NCI-H1105 (cell line): ENCODE results near the gene OR13C4.
"Not testable (repeated sequence)": the region's sequence is repeated elsewhere in the genome, so short reads cannot be mapped to it uniquely, and the experiment has no call there.

Experiments
- DNase-seq: peaks from one replicate; lab custom pipeline; 2025; lab: John Stamatoyannopoulos, UW

The OR13C4 gene

DNA sequence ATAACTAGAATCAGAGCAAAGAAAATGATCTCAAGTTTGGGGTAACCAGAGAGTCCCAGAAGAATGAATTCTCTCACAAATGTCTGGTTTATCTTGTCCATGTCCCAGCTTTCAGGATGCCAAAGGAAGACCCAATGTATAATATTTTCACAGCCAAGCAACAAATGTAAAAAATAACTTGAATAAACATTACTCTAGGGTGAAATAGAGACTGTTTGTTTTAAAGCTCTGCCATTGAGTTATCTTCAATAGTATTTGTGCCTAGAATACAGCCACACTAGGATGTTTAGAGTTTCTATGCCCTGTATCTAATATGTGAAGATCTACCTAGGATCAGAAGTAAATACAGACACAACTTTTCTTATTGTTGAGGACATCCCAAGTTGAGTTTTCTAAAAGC lies at the start of gene OR13C4:
OR13C4 (minus strand) TSS at position 101 of the 400 bp plus-strand sequence; CDS start at position 101, 0 bp downstream.
- DNase-seq = no peak

GRCh38 chr9:104575456-104575855 lies 48.4 kb upstream of the OR13C4 start:
- no peak for DNase-seq

- no peak for DNase-seq
Measured at GRCh38 chr9:104572612-104573011, 45.6 kb upstream of the OR13C4 start.

DNA sequence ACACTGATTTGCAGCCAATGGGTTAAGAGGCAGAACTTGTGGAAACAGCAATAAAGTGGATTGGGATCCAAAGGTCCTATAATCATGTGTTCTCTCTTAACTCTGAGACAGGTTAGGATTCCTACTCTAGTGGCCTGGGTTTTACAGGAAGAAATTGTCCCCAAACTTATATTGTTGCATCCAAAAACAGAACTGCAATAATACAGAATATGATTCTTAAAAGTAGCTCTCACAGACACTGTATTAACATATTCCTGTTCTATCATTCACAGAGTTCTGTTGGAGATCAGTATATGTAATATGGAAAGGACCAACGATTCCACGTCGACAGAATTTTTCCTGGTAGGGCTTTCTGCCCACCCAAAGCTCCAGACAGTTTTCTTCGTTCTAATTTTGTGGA lies 41.9 kb upstream of the OR13C4 start, which contains the start of gene OR13C8:
OR13C8 (plus strand) TSS at position 301 of the 400 bp plus-strand sequence; CDS start at position 301, 0 bp downstream.
- no peak for DNase-seq

DNA sequence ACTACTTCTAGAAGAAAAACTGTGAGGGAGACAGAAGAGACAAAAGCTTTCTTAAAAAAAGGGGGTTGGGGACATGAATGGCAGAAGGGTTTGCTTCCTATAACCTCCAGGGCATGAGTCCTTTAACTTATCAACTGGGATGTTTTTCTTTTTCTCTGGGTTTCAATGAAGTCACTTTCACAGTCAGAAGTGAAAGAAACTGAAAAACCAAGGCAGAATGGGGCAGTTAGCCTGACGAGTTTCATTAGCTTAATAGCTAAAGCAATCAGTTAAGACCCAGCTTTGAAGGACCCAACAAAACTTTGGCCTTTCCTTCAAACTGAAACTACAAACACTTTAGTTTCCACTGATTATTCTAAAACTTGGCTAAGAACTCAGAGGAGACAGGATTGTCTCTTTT lies 37.3 kb upstream of the OR13C4 start:
- no peak for DNase-seq

DNA sequence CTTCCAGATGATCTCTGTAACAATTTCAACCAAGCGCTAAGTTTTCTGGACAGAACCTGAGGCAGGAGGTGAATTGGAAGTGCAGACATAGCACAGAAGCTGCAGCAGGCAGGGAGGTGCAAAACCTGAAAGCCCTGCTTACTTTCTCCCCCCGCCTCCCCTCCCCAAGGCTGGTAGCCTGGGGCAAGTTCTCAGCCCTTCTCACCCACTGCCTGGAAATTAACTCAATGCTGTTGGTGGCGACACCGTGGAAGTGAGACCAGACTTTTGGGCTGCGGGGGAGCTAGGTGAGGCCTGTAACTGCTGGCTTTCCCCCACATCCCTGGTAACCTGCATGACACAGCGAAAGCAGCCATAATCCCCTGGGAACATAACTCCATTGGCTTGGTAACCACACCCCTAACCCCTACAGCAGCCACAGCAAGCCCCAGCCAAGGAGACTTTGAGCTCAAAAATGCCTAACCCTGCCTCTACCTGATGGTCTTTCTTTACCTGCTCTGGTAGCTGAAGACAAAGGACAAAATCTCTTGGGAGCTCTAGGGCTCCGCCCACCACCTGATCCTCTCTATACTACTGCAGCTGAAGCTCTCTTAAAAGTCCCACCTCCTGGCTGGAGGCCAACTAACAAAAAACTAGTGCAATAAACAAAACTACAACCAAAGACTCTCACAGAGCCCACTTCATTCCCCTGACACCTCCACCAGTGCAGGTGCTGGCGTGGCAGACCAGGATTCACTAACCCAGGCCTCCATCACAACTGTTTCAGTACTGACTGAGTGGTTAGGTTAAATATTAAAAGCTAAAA lies 30.0 kb upstream of the OR13C4 start:
- DNase-seq = no peak

DNA sequence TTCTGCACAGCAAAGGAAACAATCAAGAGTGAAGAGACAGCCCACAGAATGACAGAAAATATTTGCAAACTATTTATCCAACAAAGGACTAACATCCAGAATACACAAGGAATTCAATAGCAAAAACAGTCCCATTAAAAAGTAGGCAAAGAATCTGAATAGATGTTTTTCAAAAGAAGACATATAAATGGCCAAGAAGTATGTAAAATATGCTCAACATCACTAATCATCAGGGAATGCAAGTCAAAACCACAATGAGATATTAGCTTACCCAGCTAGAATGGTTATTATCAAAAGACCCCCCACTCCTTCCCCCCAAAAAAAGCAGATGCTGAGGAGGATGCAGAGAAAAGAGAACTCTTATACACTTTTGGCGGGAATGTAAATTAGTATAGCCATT lies 28.5 kb upstream of the OR13C4 start:
- no peak for DNase-seq

DNA sequence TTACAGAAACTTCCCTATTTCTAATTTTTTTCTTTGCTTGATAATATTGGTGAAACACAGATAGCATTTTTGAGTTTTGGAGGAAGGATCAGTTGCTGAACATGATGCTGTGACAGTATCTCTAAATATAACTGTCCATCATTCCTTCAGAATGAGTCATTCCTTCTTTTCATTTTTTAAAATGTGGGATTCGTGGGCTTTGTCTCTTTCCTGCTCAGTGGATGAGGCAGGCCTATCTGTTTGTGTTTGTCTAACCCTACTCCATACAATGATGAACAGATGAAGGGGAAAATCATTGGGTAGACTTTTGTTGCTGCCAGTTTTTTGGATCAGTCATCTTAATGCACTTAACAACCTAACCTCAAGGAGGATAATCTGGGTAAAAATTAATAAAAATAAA lies 26.3 kb upstream of the OR13C4 start:
- no peak for DNase-seq

- no peak for DNase-seq
Measured at GRCh38 chr9:104544644-104545043, 17.6 kb upstream of the OR13C4 start.

DNA sequence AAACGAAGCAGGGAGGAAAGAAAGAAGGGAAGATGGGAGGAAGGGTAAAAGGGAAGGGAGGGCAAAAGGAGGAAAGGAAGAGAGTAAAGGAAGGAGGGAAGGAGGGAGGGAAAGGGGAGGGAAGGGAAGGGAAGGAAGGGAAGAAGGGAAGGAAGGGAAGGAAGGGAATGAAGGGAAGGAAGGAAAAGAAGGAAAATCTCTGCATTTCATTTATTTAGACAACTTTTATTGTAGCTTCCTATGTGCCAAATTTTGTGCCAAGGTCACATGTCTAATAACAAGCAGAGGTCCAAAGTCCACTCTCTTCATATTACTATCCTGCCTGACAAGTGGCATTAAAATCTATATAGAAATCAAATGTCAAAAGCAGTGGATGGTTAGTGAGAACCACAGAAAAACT lies 12.3 kb upstream of the OR13C4 start:
- DNase-seq = no peak

- no peak for DNase-seq
Measured at GRCh38 chr9:104536756-104537155, 9.7 kb upstream of the OR13C4 start, which contains the start of gene OR13C3. Gene OR13C3, minus strand, starts transcription at chr9:104536856. Its CDS starts 133 bp downstream, at chr9:104536723.

DNA sequence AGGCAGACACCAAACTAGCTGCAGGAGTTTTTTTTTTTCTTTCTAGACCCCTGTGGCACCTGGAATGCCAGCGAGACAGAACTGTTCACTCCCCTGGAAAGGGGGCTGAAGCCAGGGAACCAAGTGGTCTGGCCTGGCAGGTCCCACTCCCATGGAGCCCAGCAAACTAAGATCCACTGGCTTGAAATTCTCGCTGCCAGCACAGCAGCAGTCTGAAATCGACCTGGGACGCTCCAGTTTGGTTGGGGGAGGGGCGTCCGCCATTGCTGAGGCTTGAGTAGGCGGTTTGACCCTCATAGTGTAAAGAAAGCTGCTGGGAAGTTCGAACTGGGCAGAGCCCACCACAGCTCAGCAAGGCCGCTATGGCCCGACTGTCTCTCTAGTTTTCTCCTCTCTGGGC lies 6.8 kb downstream of the OR13C4 start:
- not testable (repeated sequence) for DNase-seq

DNA sequence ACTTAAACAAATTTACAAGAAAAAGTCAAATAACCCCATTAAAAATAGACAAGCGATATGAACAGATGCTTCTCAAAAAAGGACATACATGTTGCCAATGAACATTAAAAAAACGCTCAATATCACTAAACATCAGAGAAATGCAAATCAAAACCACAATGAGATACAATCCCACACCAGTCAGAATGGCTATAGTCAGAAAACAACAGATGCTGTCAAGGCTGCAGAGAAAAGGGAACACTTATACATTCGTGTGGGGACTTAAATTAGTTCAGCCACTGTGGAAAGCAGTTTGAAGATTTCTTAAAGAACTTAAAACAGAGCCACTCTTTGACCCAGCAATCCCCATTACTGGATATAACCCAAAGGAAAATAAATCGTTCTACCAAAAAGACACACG lies 12.1 kb downstream of the OR13C4 start:
- no peak for DNase-seq

- no peak for DNase-seq
Measured at GRCh38 chr9:104506565-104506964, 20.4 kb downstream of the OR13C4 start.

DNA sequence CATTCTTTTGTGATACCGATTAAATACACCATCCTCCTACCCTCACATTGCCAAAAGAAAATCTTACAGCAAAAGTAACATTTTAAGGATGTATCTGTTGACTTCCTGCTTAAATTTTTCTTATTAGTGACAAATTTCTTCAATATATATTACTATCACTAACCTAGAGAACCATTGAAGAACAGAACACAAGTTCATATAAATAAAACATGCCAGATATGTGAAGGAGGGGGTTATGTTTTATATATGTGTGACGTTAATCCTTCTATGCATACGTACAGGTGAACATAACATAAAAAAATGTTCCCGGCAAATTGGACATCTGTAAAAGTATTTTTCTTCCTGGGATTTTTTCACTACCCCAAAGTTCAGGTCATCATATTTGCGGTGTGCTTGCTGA lies 23.0 kb downstream of the OR13C4 start, which contains the start of gene OR13F1:
OR13F1 (plus strand) TSS at position 301 of the 400 bp plus-strand sequence; CDS start at position 301, 0 bp downstream.
- DNase-seq = no peak

GRCh38 chr9:104503440-104503839 lies 23.6 kb downstream of the OR13C4 start:
- no peak for DNase-seq

GRCh38 chr9:104494808-104495207 lies 32.2 kb downstream of the OR13C4 start:
- no peak for DNase-seq

GRCh38 chr9:104485014-104485413 lies 42.0 kb downstream of the OR13C4 start:
- no peak for DNase-seq

- no peak for DNase-seq
Measured at GRCh38 chr9:104482921-104483570, 44.0 kb downstream of the OR13C4 start.
